GM10248 (cell line): ENCODE results near the gene TFIP11.

Experiments
- CTCF ChIA-PET: fragments of 300-600 bp; sonication (Branson Sonifier 250); formaldehyde crosslinking; extraction: SDS; loops from one replicate; lab custom pipeline; 2021; ENCODE audit warnings: antibody characterized with exemption; lab: Yijun Ruan, JAX
- POLR2A ChIA-PET: fragments of 350-650 bp; sonication (Branson Sonifier 250); formaldehyde crosslinking; extraction: SDS; loops from one replicate; lab custom pipeline; 2020; ENCODE audit warnings: antibody characterized with exemption; lab: Yijun Ruan, JAX
- DNase-seq: peaks from one replicate; pipeline ENCODE4 v3.0.0; 2012; ENCODE audit errors: extremely low spot score
- CTCF ChIP-seq: IDR thresholded peaks from 2 replicates; pipeline ENCODE4 v1.5.1; 2012; ENCODE audit warnings: mild to moderate bottlenecking, low read depth; ENCODE audit errors: extremely low read depth, missing control alignments, control extremely low read depth

TFIP11 gene

GRCh38 chr22:26554956-26555355, 42.7 kb upstream of the TFIP11 start:
- no peak for DNase-seq
- TF ChIP-seq CTCF: no peak
- ChIA-PET CTCF (interaction anchor here (1.3 to 1.6 kb wide), 2 partner anchors 12 to 23 kb away, joined by 3 to 4 read pairs; no protein-coding TSS in a partner anchor), POLR2A (no interaction called here)

DNA sequence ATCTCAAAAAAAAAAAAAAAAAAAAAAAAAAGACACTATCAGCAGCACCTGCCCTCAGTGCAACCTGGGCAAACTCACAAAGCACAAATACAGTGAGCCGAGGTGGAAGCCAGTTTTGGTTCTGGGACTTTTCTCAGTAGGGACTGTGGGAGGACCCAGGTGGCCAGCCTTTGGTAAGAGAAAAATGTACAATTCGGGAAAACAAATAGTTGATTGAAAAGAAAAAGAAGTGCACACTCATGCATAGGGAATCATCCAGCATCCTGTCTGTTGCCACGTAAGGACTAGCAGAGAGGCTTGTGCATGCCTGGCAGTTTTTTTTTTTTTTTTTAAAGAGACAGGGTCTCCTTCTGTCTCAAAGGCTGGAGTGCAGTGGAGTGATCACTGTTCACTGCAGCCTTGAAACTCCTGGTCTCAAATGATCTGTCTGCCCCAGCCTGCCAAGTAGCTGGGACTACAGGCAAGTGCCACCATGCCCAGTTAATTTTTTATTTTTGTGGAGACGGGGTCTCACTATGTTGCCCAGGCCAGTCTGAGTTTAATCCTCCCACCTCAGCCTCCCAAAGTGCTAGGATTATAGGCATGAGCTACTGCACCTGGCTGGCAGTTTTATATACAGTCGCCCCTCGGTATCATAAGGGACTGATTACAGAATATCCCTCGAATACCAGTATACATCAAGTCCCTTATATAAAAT, 40.9 kb upstream of the TFIP11 start:
- ChIA-PET POLR2A (no interaction called here), CTCF (interaction anchor here (1.6 kb wide), 1 partner anchor 10 kb away, joined by 4 read pairs; no protein-coding TSS in a partner anchor)
- no peak for DNase-seq
- no peak for TF ChIP-seq CTCF

DNA sequence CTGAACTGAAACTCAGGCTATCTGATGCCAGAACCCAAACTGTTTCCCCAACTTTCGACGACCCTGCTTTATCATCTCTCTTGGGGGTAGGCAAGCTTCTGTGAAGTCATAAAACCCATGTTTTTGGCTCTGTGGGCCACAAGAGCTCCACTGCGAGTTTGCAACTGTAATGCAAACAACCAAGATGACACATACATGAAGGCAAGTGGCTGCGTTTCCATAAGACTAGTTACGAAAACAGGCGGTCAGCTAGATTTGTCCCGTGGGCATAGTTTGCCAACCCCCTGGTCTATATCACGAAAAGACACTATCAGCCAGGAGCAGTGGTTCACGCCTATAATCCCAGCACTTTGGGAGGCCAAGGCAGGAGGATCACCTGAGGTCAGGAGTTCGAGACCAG, 40.2 kb upstream of the TFIP11 start:
- DNase-seq: no peak
- no peak for TF ChIP-seq CTCF
- CTCF ChIA-PET: no interaction called here
- POLR2A ChIA-PET: no interaction called here

DNA sequence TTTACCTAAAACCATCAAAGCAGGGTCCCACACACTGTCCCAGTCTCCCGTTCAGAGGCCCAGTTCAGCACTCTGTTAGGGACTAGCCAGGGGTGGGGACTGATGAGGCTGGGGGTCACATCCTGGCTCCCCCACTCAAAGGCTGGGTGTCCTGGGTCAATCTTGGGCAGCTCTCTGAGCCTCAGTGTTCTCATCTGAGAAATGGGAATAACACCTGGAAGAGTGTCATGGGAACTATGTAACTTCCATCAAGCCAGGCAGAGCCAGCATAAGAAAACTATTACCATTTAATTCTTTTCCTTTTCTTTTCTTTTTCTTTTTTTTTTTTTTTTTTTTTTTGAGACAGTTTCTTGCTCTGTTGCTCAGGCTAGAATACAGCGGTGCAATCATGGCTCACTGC, 39.3 kb upstream of the TFIP11 start:
- POLR2A ChIA-PET: no interaction called here
- no peak for TF ChIP-seq CTCF
- CTCF ChIA-PET: interaction anchor here (1.1 to 1.6 kb wide), 2 partner anchors 11 to 30 kb away, joined by 3 read pairs; no protein-coding TSS in a partner anchor

GRCh38 chr22:26550498-26551033, 38.3 kb upstream of the TFIP11 start:
- CTCF ChIA-PET: interaction anchor here (1.1 to 1.6 kb wide), 2 partner anchors 10 to 31 kb away, joined by 3 read pairs; no protein-coding TSS in a partner anchor
- TF ChIP-seq CTCF: no peak
- no peak for DNase-seq
- POLR2A ChIA-PET: interaction anchor here (0.5 kb wide), 1 partner anchor 277 kb away, joined by 4 read pairs; no protein-coding TSS in a partner anchor

More for the DNA sequence above, 39.3 kb upstream of the TFIP11 start:
- no peak for DNase-seq

DNA sequence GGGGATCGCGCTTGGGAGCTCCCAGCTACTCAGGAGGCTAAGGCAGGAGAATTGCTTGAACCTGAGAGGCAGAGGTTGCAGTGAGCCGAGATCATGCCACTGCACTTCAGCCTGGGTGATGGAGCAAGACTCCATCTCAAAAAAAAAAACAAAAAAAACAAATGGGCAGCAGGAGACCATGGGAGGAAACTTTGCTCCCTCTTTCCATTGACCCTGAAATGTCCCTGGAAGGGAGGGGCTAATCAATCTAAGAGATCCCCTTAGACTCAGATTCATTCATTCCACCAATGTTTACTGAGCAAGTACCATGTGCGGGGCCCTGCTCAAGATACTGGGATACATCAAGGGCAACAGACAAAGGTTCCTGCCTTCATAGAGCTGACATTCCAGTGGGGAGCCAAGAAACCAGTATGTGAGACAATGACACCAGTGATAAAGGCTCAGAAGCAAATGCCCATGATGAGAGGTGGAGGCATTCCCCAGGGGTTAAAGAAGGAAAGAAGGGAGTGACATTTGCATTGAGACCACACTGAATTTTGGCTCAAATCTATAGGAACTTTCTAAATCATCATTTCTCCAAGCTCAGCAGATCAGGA, 37.7 kb upstream of the TFIP11 start:
- ChIA-PET CTCF (interaction anchor here (1.6 kb wide), 1 partner anchor 9 kb away, joined by 3 read pairs; no protein-coding TSS in a partner anchor), POLR2A (no interaction called here)
- no peak for TF ChIP-seq CTCF
- DNase-seq: no peak
